HG03039 (cell line): ENCODE measurements around the gene HOXD12.

Experiments
- ATAC-seq: cut with Tn5 transposase; IDR thresholded peaks from one replicate; pipeline ENCODE4 v1.9.1; 2021; ENCODE audit warnings: mild to moderate bottlenecking, moderate library complexity; ENCODE audit not compliant: unreplicated experiment

HOXD12 gene

GRCh38 chr2:176105078-176105729 lies 5.6 kb downstream of the HOXD12 start:
- ATAC-seq: no peak

DNA sequence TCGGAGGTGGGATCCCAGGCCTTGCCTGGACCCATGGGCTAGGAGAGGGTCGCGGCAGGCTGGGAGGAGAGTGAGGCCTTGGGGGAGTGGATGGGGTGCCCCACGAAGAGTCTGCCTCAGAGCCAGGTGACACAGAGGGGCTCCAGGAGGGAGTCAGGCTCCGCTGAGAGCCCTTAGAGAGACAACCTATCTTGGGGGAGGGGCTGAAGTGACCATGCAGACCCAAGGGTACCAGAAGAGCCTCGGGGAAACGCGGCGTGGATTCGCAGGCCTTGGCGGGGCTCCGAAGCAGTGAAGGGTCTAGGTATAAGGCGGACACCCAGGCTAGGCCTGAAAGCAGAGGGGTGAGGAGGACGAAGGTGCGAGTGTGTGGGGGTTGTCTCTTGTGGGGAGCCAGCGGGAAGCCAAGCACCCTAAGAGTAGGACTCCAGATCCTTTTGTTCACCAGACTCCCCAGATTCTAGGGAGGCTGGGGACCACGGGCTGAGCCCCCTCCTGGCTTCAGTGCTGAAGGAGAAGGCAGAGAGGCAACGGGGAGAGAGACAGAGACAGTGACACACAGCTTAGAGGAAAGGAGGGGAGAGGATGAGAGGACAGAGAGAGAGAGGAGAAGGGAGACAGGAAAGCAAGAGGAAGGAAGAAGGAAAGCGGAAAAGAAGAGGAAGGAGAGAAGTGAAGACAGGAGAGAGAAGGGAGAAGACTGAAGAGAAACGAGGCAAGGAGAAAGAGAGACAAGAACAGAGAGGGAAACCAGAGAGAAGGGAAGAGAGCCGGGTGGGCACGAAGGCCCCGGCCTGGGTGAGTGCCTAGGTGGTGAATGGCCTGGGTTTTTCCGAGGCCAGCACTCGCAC lies 6.4 kb downstream of the HOXD12 start:
- ATAC-seq: no peak

GRCh38 chr2:176106581-176107539 lies 7.3 kb downstream of the HOXD12 start, which contains the start of gene HOXD11:
Gene HOXD11 (plus strand): TSS chr2:176107280. CDS start chr2:176107356, 76 bp downstream.
- no peak for ATAC-seq

- ATAC-seq: no peak
Measured at GRCh38 chr2:176107731-176108181, 8.2 kb downstream of the HOXD12 start.

DNA sequence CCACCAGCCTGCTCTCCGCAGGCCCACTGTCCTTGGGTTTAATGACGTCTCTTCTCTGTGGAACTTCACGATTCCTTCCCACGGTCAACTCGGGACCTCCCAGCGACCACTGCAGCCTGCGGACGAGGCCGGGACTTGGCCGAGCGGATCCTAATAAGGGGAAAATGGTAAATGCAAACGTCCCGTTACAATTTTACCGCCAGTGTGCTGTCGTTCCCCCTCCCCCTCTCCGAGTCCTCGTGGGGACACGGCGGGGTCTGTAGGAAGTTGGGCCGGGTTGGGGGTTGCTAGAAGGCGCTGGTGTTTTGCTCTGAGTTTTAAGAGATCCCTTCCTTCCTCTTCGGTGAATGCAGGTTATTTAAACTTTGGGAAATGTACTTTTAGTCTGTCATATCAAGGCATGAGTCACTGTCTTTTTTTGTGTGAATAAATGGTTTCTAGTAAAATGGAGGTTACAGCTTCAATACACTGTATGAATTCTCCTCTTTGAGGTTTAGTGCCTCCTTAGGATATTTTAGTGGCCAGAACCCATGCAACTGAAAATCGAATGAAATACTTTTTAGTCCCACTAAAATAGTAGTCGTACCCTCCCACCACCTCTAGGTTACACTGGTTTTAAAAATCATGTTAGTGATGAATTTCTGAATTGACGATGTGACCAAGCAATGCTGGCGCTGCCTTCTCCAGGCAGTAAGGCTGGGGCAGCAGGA lies 9.8 kb downstream of the HOXD12 start:
- ATAC-seq: no peak

GRCh38 chr2:176109946-176110345 lies 10.4 kb downstream of the HOXD12 start:
- no peak for ATAC-seq

GRCh38 chr2:176110415-176111308 lies 11.1 kb downstream of the HOXD12 start:
- no peak for ATAC-seq

DNA sequence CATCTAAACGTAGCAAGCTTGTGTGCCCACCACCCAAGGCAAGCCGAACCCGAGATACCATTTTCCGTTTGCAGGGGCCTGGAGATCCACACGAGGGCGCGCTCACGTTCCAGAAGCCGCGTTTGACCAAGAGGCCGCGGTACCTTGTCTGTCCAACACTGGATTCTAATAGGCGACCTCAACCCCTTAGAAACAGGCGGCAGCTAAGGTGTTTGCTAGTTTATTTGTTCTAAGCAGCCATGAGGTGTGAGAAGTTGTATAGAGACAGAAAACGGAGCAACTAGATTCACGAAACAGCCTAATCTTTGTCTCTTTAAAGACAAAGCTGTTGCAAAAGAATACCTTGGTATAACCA lies 11.7 kb downstream of the HOXD12 start:
- ATAC-seq: no peak

- no peak for ATAC-seq
Measured at GRCh38 chr2:176111846-176112374, 12.3 kb downstream of the HOXD12 start.

GRCh38 chr2:176112375-176113302 lies 13.0 kb downstream of the HOXD12 start:
- ATAC-seq: no peak

GRCh38 chr2:176114120-176114929 lies 14.7 kb downstream of the HOXD12 start:
- ATAC-seq: no peak

DNA sequence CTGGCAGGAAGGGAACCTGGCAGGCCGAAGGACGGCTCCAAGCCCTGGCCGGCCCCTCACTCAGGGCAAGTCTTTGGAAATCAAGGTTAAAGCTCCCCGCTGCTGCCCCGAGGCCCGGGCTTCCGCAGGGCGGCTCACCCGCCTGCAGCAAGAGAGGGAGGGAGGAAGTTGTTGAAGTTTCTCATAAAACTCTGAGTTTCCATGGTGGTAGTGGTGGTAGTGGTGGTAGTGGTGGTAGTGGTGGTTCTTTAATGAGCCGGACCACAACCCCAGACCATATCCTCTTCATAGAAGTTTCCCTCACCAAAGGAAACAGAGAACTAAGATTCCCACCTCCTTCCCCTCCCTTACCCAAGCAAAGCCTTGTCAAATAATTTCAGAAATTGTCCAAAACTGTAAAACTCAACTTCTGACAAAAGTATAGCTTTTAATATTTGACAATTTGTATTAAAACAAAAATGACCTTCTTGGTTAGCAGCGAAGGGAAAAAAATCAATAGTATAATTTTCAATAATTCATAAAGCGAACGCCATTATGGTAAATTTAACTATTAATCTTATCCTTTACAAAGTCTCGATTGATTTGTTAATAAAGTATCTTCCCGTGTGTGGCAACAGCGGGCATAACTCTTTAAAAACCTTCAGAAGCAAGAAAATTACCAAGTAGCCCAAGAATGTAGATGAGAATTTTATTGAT lies 15.5 kb downstream of the HOXD12 start:
- ATAC-seq: no peak

GRCh38 chr2:176115883-176116813 lies 16.6 kb downstream of the HOXD12 start, which contains the start of gene HOXD10:
Gene HOXD10 (plus strand): TSS chr2:176116778. CDS start chr2:176116834, 56 bp downstream.
- no peak for ATAC-seq

DNA sequence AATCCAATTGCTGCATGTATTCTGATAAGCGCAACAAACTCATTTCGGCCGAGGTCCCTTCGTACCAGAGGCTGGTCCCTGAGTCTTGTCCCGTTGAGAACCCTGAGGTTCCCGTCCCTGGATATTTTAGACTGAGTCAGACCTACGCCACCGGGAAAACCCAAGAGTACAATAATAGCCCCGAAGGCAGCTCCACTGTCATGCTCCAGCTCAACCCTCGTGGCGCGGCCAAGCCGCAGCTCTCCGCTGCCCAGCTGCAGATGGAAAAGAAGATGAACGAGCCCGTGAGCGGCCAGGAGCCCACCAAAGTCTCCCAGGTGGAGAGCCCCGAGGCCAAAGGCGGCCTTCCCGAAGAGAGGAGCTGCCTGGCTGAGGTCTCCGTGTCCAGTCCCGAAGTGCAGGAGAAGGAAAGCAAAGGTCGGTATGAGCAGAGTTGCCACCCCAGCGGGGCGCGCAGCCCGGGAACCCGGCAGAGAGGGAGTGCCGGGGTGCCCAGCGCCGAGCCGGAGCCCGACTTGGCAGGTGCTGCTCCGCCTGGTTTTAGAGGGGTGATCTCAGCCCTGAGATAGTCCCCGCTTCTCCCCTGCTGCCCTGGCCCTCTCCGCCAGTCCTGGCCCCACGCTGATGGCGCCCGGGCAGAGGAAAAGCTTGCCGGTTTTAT lies 17.7 kb downstream of the HOXD12 start:
- no peak for ATAC-seq

DNA sequence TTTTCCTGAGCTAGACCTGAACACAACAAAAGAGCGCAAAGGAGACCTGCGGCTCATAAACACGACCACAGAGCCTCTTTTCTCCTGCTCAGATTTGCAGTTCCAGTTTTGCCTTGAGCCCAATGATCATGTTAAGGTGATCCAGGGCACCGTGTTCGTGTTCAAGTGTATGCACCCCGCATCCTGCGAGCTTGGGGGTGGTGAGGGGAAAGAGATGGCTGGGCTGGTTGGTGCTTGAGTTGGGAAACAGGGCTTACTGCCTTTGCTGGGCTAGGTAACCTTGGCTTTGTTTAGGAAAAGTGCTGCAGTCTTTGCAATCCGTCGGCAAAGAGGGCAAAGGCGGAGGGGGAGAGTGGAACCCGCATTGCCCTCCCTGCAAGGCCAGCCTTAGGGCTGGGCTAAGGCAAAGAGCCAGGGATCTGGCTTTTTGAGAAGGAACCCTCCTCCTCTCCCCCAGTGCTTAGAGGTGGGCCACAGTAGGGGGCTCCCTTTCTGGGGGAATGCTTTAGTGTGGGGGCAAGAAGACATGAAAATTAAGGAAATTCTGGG lies 18.3 kb downstream of the HOXD12 start:
- ATAC-seq: no peak
